ENCODE data around the gene STAG1.
"Not testable (repeated sequence)": the region's sequence is repeated elsewhere in the genome, so short reads cannot be mapped to it uniquely, and the experiment has no call there.

The STAG1 gene

GRCh38 chr3:136343446-136343845 is 408.7 kb downstream of the STAG1 start:
- Histone ChIP-seq H3K27ac (ENCODE audit: low read depth, low read length) (no peak overlapping the region), H3K9ac (ENCODE audit: low read length) (no peak overlapping the region), H3K27me3 (ENCODE audit: insufficient read depth, low read length, poor library complexity) (no peaks in the 10 kb centered on the region), H3K56ac (ENCODE audit: low read length) (no peak overlapping the region), H3K4me2 (ENCODE audit: low read length) (no peak overlapping the region), H4K5ac (ENCODE audit: low read length) (no peak overlapping the region), H3K4me1 (ENCODE audit: control insufficient read depth, low read depth, low read length) (no peaks in the 10 kb centered on the region), H3K18ac (ENCODE audit: low read length) (no peak overlapping the region), H2BK15ac (replicated peaks; ENCODE audit: low read depth) (no peak overlapping the region), H3K23ac (ENCODE audit: low read length) (no peak overlapping the region), H2AK5ac (ENCODE audit: low read length) (no peak overlapping the region), H3K79me1 (ENCODE audit: low read length) (no peaks in the 10 kb centered on the region), H3K36me3 (ENCODE audit: control insufficient read depth, insufficient read depth, low read length) (no peaks in the 10 kb centered on the region), H4K8ac (ENCODE audit: low read depth, low read length) (no peak overlapping the region), H3K4me3 (ENCODE audit: low read length) (no peak overlapping the region), H3K79me2 (ENCODE audit: control insufficient read depth, insufficient read depth, low read length) (no peaks in the 10 kb centered on the region), H2BK120ac (ENCODE audit: low read depth, low read length) (no peak overlapping the region), H3K4ac (ENCODE audit: low read depth, low read length) (no peak overlapping the region), H2BK5ac (ENCODE audit: low read length) (no peak overlapping the region)
- WGBS (ENCODE audit: extremely low coverage, insufficient coverage, low lambda C conversion rate) = no CpG with 5 or more reads among the region's 2 CpGs
- DNase-seq = no peak

- Histone ChIP-seq H3K23ac (ENCODE audit: low read length) (no peak overlapping the region), H3K36me3 (ENCODE audit: control insufficient read depth, insufficient read depth, low read length) (peaks cover 3% of the 10 kb centered on the region), H2AK5ac (ENCODE audit: low read length) (no peak overlapping the region), H3K79me2 (ENCODE audit: control insufficient read depth, insufficient read depth, low read length) (no peaks in the 10 kb centered on the region), H3K27me3 (ENCODE audit: insufficient read depth, low read length, poor library complexity) (no peaks in the 10 kb centered on the region), H3K56ac (ENCODE audit: low read length) (no peak overlapping the region), H3K27ac (ENCODE audit: low read depth, low read length) (no peak overlapping the region), H3K4me1 (ENCODE audit: control insufficient read depth, low read depth, low read length) (no peaks in the 10 kb centered on the region), H3K9ac (ENCODE audit: low read length) (no peak overlapping the region), H3K4ac (ENCODE audit: low read depth, low read length) (no peak overlapping the region), H4K8ac (ENCODE audit: low read depth, low read length) (no peak overlapping the region), H3K18ac (ENCODE audit: low read length) (no peak overlapping the region), H2BK15ac (replicated peaks; ENCODE audit: low read depth) (no peak overlapping the region), H3K79me1 (ENCODE audit: low read length) (no peaks in the 10 kb centered on the region), H4K5ac (ENCODE audit: low read length) (no peak overlapping the region), H2BK5ac (ENCODE audit: low read length) (no peak overlapping the region), H2BK120ac (ENCODE audit: low read depth, low read length) (no peak overlapping the region), H3K4me3 (ENCODE audit: low read length) (no peak overlapping the region), H3K4me2 (ENCODE audit: low read length) (no peak overlapping the region)
- no peak for DNase-seq
- WGBS (ENCODE audit: extremely low coverage, insufficient coverage, low lambda C conversion rate) = no CpG with 5 or more reads among the region's 4 CpGs
These were observed 415.7 kb downstream of the STAG1 start for GRCh38 chr3:136336329-136337100.

- not testable (repeated sequence) for H3K56ac ChIP-seq (ENCODE audit: low read length); H3K18ac ChIP-seq (ENCODE audit: low read length); H3K4me2 ChIP-seq (ENCODE audit: low read length); H3K9ac ChIP-seq (ENCODE audit: low read length); H3K4ac ChIP-seq (ENCODE audit: low read depth, low read length); H2BK5ac ChIP-seq (ENCODE audit: low read length); H3K36me3 ChIP-seq (ENCODE audit: control insufficient read depth, insufficient read depth, low read length); H3K79me1 ChIP-seq (ENCODE audit: low read length); H3K4me3 ChIP-seq (ENCODE audit: low read length); H3K23ac ChIP-seq (ENCODE audit: low read length); H3K4me1 ChIP-seq (ENCODE audit: control insufficient read depth, low read depth, low read length); H4K8ac ChIP-seq (ENCODE audit: low read depth, low read length); H3K79me2 ChIP-seq (ENCODE audit: control insufficient read depth, insufficient read depth, low read length); H2AK5ac ChIP-seq (ENCODE audit: low read length); H2BK15ac ChIP-seq (replicated peaks; ENCODE audit: low read depth); H4K5ac ChIP-seq (ENCODE audit: low read length); H3K27ac ChIP-seq (ENCODE audit: low read depth, low read length); DNase-seq; H2BK120ac ChIP-seq (ENCODE audit: low read depth, low read length); H3K27me3 ChIP-seq (ENCODE audit: insufficient read depth, low read length, poor library complexity)
- WGBS (ENCODE audit: extremely low coverage, insufficient coverage, low lambda C conversion rate) = no CpG with 5 or more reads among the region's 6 CpGs
These were observed 417.5 kb downstream of the STAG1 start for GRCh38 chr3:136334726-136335125.

- Histone ChIP-seq H3K36me3 (ENCODE audit: control insufficient read depth, insufficient read depth, low read length) (peaks cover 3% of the 10 kb centered on the region), H3K9ac (ENCODE audit: low read length) (no peak overlapping the region), H3K4me1 (ENCODE audit: control insufficient read depth, low read depth, low read length) (no peaks in the 10 kb centered on the region), H3K4me3 (ENCODE audit: low read length) (no peak overlapping the region), H2BK15ac (replicated peaks; ENCODE audit: low read depth) (no peak overlapping the region), H2BK5ac (ENCODE audit: low read length) (no peak overlapping the region), H2BK120ac (ENCODE audit: low read depth, low read length) (no peak overlapping the region), H3K79me2 (ENCODE audit: control insufficient read depth, insufficient read depth, low read length) (no peaks in the 10 kb centered on the region), H4K8ac (ENCODE audit: low read depth, low read length) (no peak overlapping the region), H3K79me1 (ENCODE audit: low read length) (no peaks in the 10 kb centered on the region), H3K27ac (ENCODE audit: low read depth, low read length) (no peak overlapping the region), H3K18ac (ENCODE audit: low read length) (no peak overlapping the region), H3K27me3 (ENCODE audit: insufficient read depth, low read length, poor library complexity) (no peaks in the 10 kb centered on the region), H3K23ac (ENCODE audit: low read length) (no peak overlapping the region), H3K4me2 (ENCODE audit: low read length) (no peak overlapping the region), H2AK5ac (ENCODE audit: low read length) (no peak overlapping the region), H4K5ac (ENCODE audit: low read length) (no peak overlapping the region), H3K56ac (ENCODE audit: low read length) (no peak overlapping the region), H3K4ac (ENCODE audit: low read depth, low read length) (no peak overlapping the region)
- no peak for DNase-seq
These were observed 418.0 kb downstream of the STAG1 start for GRCh38 chr3:136334209-136334608.

GRCh38 chr3:136332776-136333175 is 419.4 kb downstream of the STAG1 start:
- Histone ChIP-seq H3K36me3 (ENCODE audit: control insufficient read depth, insufficient read depth, low read length) (peaks cover 3% of the 10 kb centered on the region), H3K4me3 (ENCODE audit: low read length) (no peak overlapping the region), H3K4me2 (ENCODE audit: low read length) (no peak overlapping the region), H3K4me1 (ENCODE audit: control insufficient read depth, low read depth, low read length) (no peaks in the 10 kb centered on the region), H3K79me1 (ENCODE audit: low read length) (no peaks in the 10 kb centered on the region), H2BK5ac (ENCODE audit: low read length) (no peak overlapping the region), H3K18ac (ENCODE audit: low read length) (no peak overlapping the region), H3K9ac (ENCODE audit: low read length) (no peak overlapping the region), H2BK15ac (replicated peaks; ENCODE audit: low read depth) (no peak overlapping the region), H4K8ac (ENCODE audit: low read depth, low read length) (no peak overlapping the region), H2BK120ac (ENCODE audit: low read depth, low read length) (no peak overlapping the region), H3K27me3 (ENCODE audit: insufficient read depth, low read length, poor library complexity) (no peaks in the 10 kb centered on the region), H3K56ac (ENCODE audit: low read length) (no peak overlapping the region), H3K4ac (ENCODE audit: low read depth, low read length) (no peak overlapping the region), H2AK5ac (ENCODE audit: low read length) (no peak overlapping the region), H3K27ac (ENCODE audit: low read depth, low read length) (no peak overlapping the region), H3K79me2 (ENCODE audit: control insufficient read depth, insufficient read depth, low read length) (no peaks in the 10 kb centered on the region), H3K23ac (ENCODE audit: low read length) (no peak overlapping the region), H4K5ac (ENCODE audit: low read length) (no peak overlapping the region)
- no peak for DNase-seq

- Histone ChIP-seq H3K9ac (ENCODE audit: low read length) (no peak overlapping the region), H3K56ac (ENCODE audit: low read length) (no peak overlapping the region), H3K4me1 (ENCODE audit: control insufficient read depth, low read depth, low read length) (no peaks in the 10 kb centered on the region), H2BK5ac (ENCODE audit: low read length) (no peak overlapping the region), H2BK120ac (ENCODE audit: low read depth, low read length) (no peak overlapping the region), H3K27me3 (ENCODE audit: insufficient read depth, low read length, poor library complexity) (no peaks in the 10 kb centered on the region), H2AK5ac (ENCODE audit: low read length) (no peak overlapping the region), H3K36me3 (ENCODE audit: control insufficient read depth, insufficient read depth, low read length) (peaks cover 3% of the 10 kb centered on the region), H3K4me2 (ENCODE audit: low read length) (no peak overlapping the region), H3K23ac (ENCODE audit: low read length) (no peak overlapping the region), H4K8ac (ENCODE audit: low read depth, low read length) (no peak overlapping the region), H3K4ac (ENCODE audit: low read depth, low read length) (no peak overlapping the region), H4K5ac (ENCODE audit: low read length) (no peak overlapping the region), H3K79me2 (ENCODE audit: control insufficient read depth, insufficient read depth, low read length) (no peaks in the 10 kb centered on the region), H3K4me3 (ENCODE audit: low read length) (no peak overlapping the region), H3K79me1 (ENCODE audit: low read length) (no peaks in the 10 kb centered on the region), H3K18ac (ENCODE audit: low read length) (no peak overlapping the region), H3K27ac (ENCODE audit: low read depth, low read length) (no peak overlapping the region), H2BK15ac (replicated peaks; ENCODE audit: low read depth) (no peak overlapping the region)
- no CpG with 5 or more reads among the region's 1 CpG for WGBS (ENCODE audit: extremely low coverage, insufficient coverage, low lambda C conversion rate)
- DNase-seq = no peak
These were observed 419.9 kb downstream of the STAG1 start for GRCh38 chr3:136332302-136332701.
